HG03025 (cell line): ENCODE data around the gene CCDC85B.
"Not testable (repeated sequence)": the region's sequence is repeated elsewhere in the genome, so short reads cannot be mapped to it uniquely, and the experiment has no call there.

Source experiments
- ATAC-seq: cut with Tn5 transposase; IDR thresholded peaks from one replicate; pipeline ENCODE4 v1.9.1; 2021; ENCODE audit warnings: mild to moderate bottlenecking, moderate library complexity; ENCODE audit not compliant: unreplicated experiment, low FRiP score

Gene CCDC85B

GRCh38 chr11:65890324-65891218 is at the start of gene CCDC85B:
CCDC85B (plus strand) TSS chr11:65890673; CDS start chr11:65890784, 111 bp downstream.
- ATAC-seq: peak; percentile 40

GRCh38 chr11:65842144-65842543 is 48.3 kb upstream of the CCDC85B start:
- ATAC-seq: no peak

- no peak for ATAC-seq
Observed at GRCh38 chr11:65843811-65844210, 46.7 kb upstream of the CCDC85B start.

- ATAC-seq: no peak
Observed at GRCh38 chr11:65844231-65844872, 46.1 kb upstream of the CCDC85B start.

- no peak for ATAC-seq
Observed at GRCh38 chr11:65847746-65848145, 42.7 kb upstream of the CCDC85B start.

GRCh38 chr11:65848693-65849092 is 41.8 kb upstream of the CCDC85B start:
- ATAC-seq: not testable (repeated sequence)

GRCh38 chr11:65849366-65849765 is 41.1 kb upstream of the CCDC85B start:
- ATAC-seq: no peak

- ATAC-seq: no peak
Observed at GRCh38 chr11:65849771-65850216, 40.7 kb upstream of the CCDC85B start.

- ATAC-seq: no peak
Observed at GRCh38 chr11:65850217-65851082, 40.0 kb upstream of the CCDC85B start.

- ATAC-seq: no peak
Observed at GRCh38 chr11:65851083-65851579, 39.3 kb upstream of the CCDC85B start.

- ATAC-seq: no peak
Observed at GRCh38 chr11:65851811-65852507, 38.5 kb upstream of the CCDC85B start.

GRCh38 chr11:65852508-65853245 is 37.8 kb upstream of the CCDC85B start:
- ATAC-seq: no peak

- no peak for ATAC-seq
Observed at GRCh38 chr11:65853246-65853979, 37.1 kb upstream of the CCDC85B start.

- ATAC-seq: no peak
Observed at GRCh38 chr11:65854161-65854592, 36.3 kb upstream of the CCDC85B start.

- ATAC-seq: no peak
Observed at GRCh38 chr11:65854852-65855837, 35.3 kb upstream of the CCDC85B start.

GRCh38 chr11:65855927-65856363 is 34.5 kb upstream of the CCDC85B start:
- no peak for ATAC-seq
